B cell (primary cell): ENCODE data around the gene BYSL. TPM values are rescaled to one million over a fixed set of nuclear protein-coding genes. Genes with fewer than 3 reads are reported as not detected.
"Not testable (repeated sequence)": the region's sequence is repeated elsewhere in the genome, so short reads cannot be mapped to it uniquely, and the experiment has no call there.

Experiments used
- ATAC-seq: fragments of 200-7000 bp; cut with Tn5 transposase; one replicate; pipeline ENCODE4 v1.10.0; 2021; ENCODE audit warnings: low read depth, mild to moderate bottlenecking, moderate number of reproducible peaks, moderate library complexity
- CTCF ChIA-PET: fragments of 350-600 bp; sonication (Branson Sonifier 250); formaldehyde crosslinking; loops from one replicate; lab custom pipeline; 2021; ENCODE audit warnings: antibody characterized with exemption, inconsistent platforms; lab: Charles Lee
- POLR2A ChIA-PET: fragments of 350-600 bp; sonication (Branson Sonifier 250); formaldehyde crosslinking; loops from one replicate; lab custom pipeline; 2021; ENCODE audit warnings: antibody characterized with exemption; lab: Charles Lee
- DNase-seq: peaks from one replicate; pipeline ENCODE4 v3.0.0; 2013
- H2AFZ ChIP-seq: 2 replicates; pipeline ENCODE4 v1.6.1; 2012; ENCODE audit warnings: mild to moderate bottlenecking, low read depth, low read length; ENCODE audit not compliant: insufficient read depth, poor library complexity, severe bottlenecking
- H3K27ac ChIP-seq, 2 donors: 1 replicate in 1 of 2; 2 replicates in 1 of 2; pipeline ENCODE4 v1.5.1; 2012 to 2013; ENCODE audit warnings: low read length in 2 of 2, mild to moderate bottlenecking in 2 of 2, moderate library complexity in 1 of 2
- H3K27me3 ChIP-seq, 4 experiments: fragments of 200-600 bp in 1 of 4; sonication (generic) in 1 of 4; replicated peaks in 1 of 4; 1 replicate in 2 of 4; 2 replicates in 2 of 4; pipeline versions ENCODE4 v1.6.1 to v1.7.0; 2013 to 2016; ENCODE audit warnings: low read length in 3 of 4, mild to moderate bottlenecking in 2 of 4, mixed read lengths in 1 of 4, moderate library complexity in 1 of 4; ENCODE audit not compliant: insufficient read depth in 4 of 4, control insufficient read depth in 3 of 4; ENCODE audit errors: control extremely low read depth in 1 of 4
- H3K36me3 ChIP-seq, 2 experiments: replicated peaks in 1 of 2; 1 replicate in 1 of 2; 2 replicates in 1 of 2; pipeline versions ENCODE4 v1.6.1 to v1.7.1; 2013; ENCODE audit warnings: low read length in 1 of 2; ENCODE audit not compliant: insufficient read depth in 2 of 2, control insufficient read depth in 1 of 2; ENCODE audit errors: control extremely low read depth in 1 of 2, extremely low read depth in 1 of 2
- H3K4me1 ChIP-seq, 2 donors: fragments of 200-600 bp in 1 of 2; sonication (generic) in 1 of 2; 1 replicate in 1 of 2; 2 replicates in 1 of 2; pipeline versions ENCODE4 v1.5.1 to v1.6.1; 2013 to 2017; ENCODE audit warnings: low read length in 2 of 2; ENCODE audit not compliant: control insufficient read depth in 2 of 2, insufficient read depth in 2 of 2
- H3K4me2 ChIP-seq: replicated peaks from 2 replicates; pipeline ENCODE3; 2012; ENCODE audit warnings: mild to moderate bottlenecking, low read depth, low read length; ENCODE audit not compliant: poor library complexity, severe bottlenecking
- H3K4me3 ChIP-seq, 5 experiments: fragments of 200-600 bp in 1 of 5; sonication (generic) in 1 of 5; 1 replicate in 3 of 5; 2 replicates in 2 of 5; pipeline versions ENCODE4 v1.5.1 to v1.7.0; 2011 to 2016; ENCODE audit warnings: low read length in 4 of 5, mild to moderate bottlenecking in 4 of 5, low read depth in 2 of 5, control low read depth in 1 of 5, moderate library complexity in 1 of 5; ENCODE audit not compliant: insufficient read depth in 1 of 5; ENCODE audit errors: control extremely low read depth in 1 of 5, extremely low read depth in 1 of 5
- H3K79me2 ChIP-seq: fragments of 200-600 bp; sonication (generic); one replicate; pipeline ENCODE4 v1.6.0; 2016; ENCODE audit warnings: low read length; ENCODE audit not compliant: control insufficient read depth, insufficient read depth
- H3K9ac ChIP-seq: fragments of 200-600 bp; sonication (generic); 2 replicates; pipeline ENCODE4 v1.6.1; 2017; ENCODE audit warnings: mild to moderate bottlenecking, low read length, moderate library complexity
- H3K9me3 ChIP-seq, 3 donors: one replicate each; pipeline versions ENCODE4 v1.6.1 to v1.7.1; 2013; ENCODE audit warnings: low read length in 2 of 3; ENCODE audit not compliant: control insufficient read depth in 2 of 3, insufficient read depth in 1 of 3; ENCODE audit errors: control extremely low read depth in 1 of 3
- H4K20me1 ChIP-seq: 2 replicates; pipeline ENCODE4 v1.6.0; 2012; ENCODE audit warnings: mild to moderate bottlenecking, low read length; ENCODE audit not compliant: insufficient read depth, control insufficient read depth, poor library complexity, severe bottlenecking
- H3K27ac Mint-ChIP-seq: one replicate; pipeline ENCODE4 v1.8.0; 2021; ENCODE audit warnings: mixed read lengths
- H3K27me3 Mint-ChIP-seq: one replicate; pipeline ENCODE4 v1.8.0; 2021; ENCODE audit warnings: mixed read lengths
- H3K4me1 Mint-ChIP-seq: one replicate; pipeline ENCODE4 v1.8.0; 2021; ENCODE audit warnings: mixed read lengths
- H3K4me3 Mint-ChIP-seq: one replicate; pipeline ENCODE4 v1.8.0; 2021; ENCODE audit warnings: mixed read lengths
- H3K9me3 Mint-ChIP-seq: one replicate; pipeline ENCODE4 v1.8.0; 2022; ENCODE audit warnings: mixed read lengths; ENCODE audit not compliant: insufficient read depth
- EZH2 ChIP-seq: IDR thresholded peaks from 2 replicates; pipeline ENCODE4 v1.6.1; 2012; ENCODE audit warnings: borderline replicate concordance, low read depth, mild to moderate bottlenecking, moderate library complexity, low read length; ENCODE audit not compliant: insufficient read depth, poor library complexity, severe bottlenecking
- WGBS: methylation state at CpG from one replicate; pipeline ENCODE4 v1.1.5; 2013; ENCODE audit warnings: missing lambda C conversion rate; ENCODE audit not compliant: insufficient coverage; 5-methylcytosine and 5-hydroxymethylcytosine counted together
- intact Hi-C: fragments of 100-400 bp; cut with micrococcal nuclease; formaldehyde crosslinking; loops from one replicate; pipeline ENCODE4 v1.10.0; 2022
- polyA plus RNA-seq: library from polyadenylated mRNA; depleted of rRNA; stranded (reverse); fragments of >200 nt; gene quantifications from 2 replicates; pipeline ENCODE4 v1.2.3, GENCODE V29; 2012
- total RNA-seq, 2 donors: library from RNA; stranded (reverse); fragments of 120-200 nt in 1 of 2; gene quantifications; 1 replicate in 1 of 2; 2 replicates in 1 of 2; pipeline versions ENCODE4 v1.2.3 to v1.2.4, GENCODE V29; 2013 to 2022
- TF ChIP-seq, protein P1 (sequence below): fragments of 200-600 bp; IDR thresholded peaks from one replicate; pipeline ENCODE4 v1.8.0; 2022; ENCODE audit warnings: antibody characterized with exemption, mild to moderate bottlenecking

Gene BYSL
- total and polyA plus RNA-seq, 2 donors (not counting 1 experiment from before 2014, with no cell fraction given) = 6.0 to 11.1 TPM

DNA sequence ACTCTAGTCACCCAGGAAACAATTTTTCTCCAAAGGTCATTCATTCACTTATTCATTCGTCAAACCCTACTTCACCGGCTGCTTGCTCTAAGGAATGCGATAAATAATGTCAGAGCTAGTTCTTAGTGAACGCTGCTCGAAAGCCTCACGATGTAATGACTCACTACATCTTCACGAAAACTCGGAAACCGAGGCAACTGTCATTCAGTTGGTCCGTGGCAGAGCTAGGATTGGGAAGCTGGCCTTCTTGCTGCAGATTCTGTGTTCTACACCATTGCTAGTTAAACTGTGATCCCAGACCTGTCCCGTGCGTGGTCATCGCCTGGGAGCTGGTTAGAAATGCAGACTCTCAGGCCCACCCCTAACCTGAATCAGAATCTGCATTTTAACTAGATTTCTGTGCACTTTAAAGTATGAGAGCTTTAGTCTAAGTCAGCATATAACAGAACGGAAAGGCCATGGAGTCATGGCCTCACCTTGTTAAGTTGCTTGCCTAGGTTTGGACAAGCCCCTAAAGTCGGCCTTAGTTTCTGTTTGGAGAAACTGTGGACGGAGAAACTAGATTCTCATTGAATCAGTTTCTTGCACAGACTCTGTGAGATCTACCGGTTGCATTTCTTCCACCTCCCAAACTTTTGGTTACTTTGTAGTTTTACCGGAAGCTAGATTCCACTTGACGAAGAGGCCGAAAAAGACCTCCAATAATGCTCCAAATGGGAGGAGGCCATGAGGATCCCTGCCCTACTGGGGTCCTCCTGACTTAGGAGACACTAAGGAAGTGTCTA is 21.0 kb downstream of the BYSL start:
- Mint-ChIP-seq H3K27ac (peak overlapping the region; percentile 83), H3K27me3 (no peaks in the 10 kb centered on the region), H3K4me1 (peaks cover 45% of the 10 kb centered on the region), H3K4me3 (peak overlapping the region; percentile 85), H3K9me3 (no peaks in the 10 kb centered on the region)
- TF ChIP-seq EZH2 = no peak
- TF ChIP-seq, protein P1, sequence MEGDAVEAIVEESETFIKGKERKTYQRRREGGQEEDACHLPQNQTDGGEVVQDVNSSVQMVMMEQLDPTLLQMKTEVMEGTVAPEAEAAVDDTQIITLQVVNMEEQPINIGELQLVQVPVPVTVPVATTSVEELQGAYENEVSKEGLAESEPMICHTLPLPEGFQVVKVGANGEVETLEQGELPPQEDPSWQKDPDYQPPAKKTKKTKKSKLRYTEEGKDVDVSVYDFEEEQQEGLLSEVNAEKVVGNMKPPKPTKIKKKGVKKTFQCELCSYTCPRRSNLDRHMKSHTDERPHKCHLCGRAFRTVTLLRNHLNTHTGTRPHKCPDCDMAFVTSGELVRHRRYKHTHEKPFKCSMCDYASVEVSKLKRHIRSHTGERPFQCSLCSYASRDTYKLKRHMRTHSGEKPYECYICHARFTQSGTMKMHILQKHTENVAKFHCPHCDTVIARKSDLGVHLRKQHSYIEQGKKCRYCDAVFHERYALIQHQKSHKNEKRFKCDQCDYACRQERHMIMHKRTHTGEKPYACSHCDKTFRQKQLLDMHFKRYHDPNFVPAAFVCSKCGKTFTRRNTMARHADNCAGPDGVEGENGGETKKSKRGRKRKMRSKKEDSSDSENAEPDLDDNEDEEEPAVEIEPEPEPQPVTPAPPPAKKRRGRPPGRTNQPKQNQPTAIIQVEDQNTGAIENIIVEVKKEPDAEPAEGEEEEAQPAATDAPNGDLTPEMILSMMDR = no peak
- H3K4me1 ChIP-seq = peaks cover 46 to 50% of the 10 kb centered on the region in 2 donors
- H3K9ac ChIP-seq = peak overlapping the region; percentile 85
- H3K4me3 ChIP-seq = peak overlapping the region; percentile 44 to 77 (median 71)
- peaks cover 97% of the 10 kb centered on the region for H4K20me1 ChIP-seq
- peak overlapping the region; percentile 10 to 68 for H3K27ac ChIP-seq
- no peak for ATAC-seq
- no peaks in the 10 kb centered on the region for H3K27me3 ChIP-seq
- WGBS = 29% methylated on average over 11 of the region's 20 CpGs
- intact Hi-C loops = loop anchor here (5.0 kb wide), 1 partner anchor 35 kb away; no protein-coding TSS in a partner anchor
- H3K9me3 ChIP-seq = no peaks in the 10 kb centered on the region
- POLR2A ChIA-PET = interaction anchor here (0.6 to 0.8 kb wide), 6 partner anchors 17 to 108 kb away, joined by 3 to 8 read pairs (median 4); partner anchors contain the start of gene TAF8
- DNase-seq = no peak
- CTCF ChIA-PET = interaction anchor here (1.7 to 12.5 kb wide), 2 partner anchors 21 to 103 kb away, joined by 7 to 263 read pairs; partner anchors contain the start of genes BYSL, MED20 and TAF8
- H2AFZ ChIP-seq = peak overlapping the region; percentile 60
- H3K4me2 ChIP-seq = peak overlapping the region; percentile 97
- H3K36me3 ChIP-seq = peaks cover 0 to 5% of the 10 kb centered on the region in 2 experiments
- peaks cover 79% of the 10 kb centered on the region for H3K79me2 ChIP-seq

DNA sequence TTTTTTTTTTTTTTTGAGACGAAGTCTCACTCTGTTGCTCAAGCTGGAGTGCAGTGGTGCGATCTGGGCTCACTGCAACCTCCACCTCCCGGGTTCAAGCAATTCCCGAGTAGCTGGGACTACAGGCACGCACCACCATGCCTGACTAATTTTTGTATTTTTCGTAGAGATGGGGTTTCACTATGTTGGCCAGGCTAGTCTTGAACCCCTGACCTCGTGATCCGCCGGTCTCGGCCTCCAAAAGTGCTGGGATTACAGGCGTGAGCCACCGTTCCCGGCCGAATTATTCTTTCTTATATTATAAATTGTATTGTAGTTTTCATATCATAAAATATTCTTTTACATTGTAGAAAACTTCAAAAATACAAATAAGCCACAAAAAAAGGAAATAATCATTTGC is 21.6 kb downstream of the BYSL start:
- WGBS = 76% methylated on average over 3 of the region's 14 CpGs
- Histone ChIP-seq H3K4me1 (peaks cover 40 to 44% of the 10 kb centered on the region in 2 donors), H3K79me2 (peaks cover 79% of the 10 kb centered on the region), H4K20me1 (peaks cover 97% of the 10 kb centered on the region)
- not testable (repeated sequence) for H2AFZ ChIP-seq, H3K4me3 Mint-ChIP-seq, DNase-seq, H3K27ac ChIP-seq, H3K27me3 ChIP-seq, H3K4me3 ChIP-seq, H3K4me2 ChIP-seq, H3K27ac Mint-ChIP-seq, H3K27me3 Mint-ChIP-seq, H3K9me3 ChIP-seq, H3K9ac ChIP-seq, ATAC-seq, H3K36me3 ChIP-seq, H3K9me3 Mint-ChIP-seq
- peaks cover 41% of the 10 kb centered on the region for H3K4me1 Mint-ChIP-seq
- intact Hi-C loops = loop anchor here (5.0 kb wide), 1 partner anchor 34 kb away; no protein-coding TSS in a partner anchor
- ChIA-PET POLR2A (interaction anchor here (0.7 to 0.8 kb wide), 4 partner anchors 18 to 45 kb away, joined by 3 to 8 read pairs (median 4); no protein-coding TSS in a partner anchor), CTCF (interaction anchor here (1.7 to 12.5 kb wide), 2 partner anchors 22 to 102 kb away, joined by 7 to 263 read pairs; partner anchors contain the start of genes BYSL, MED20 and TAF8)
